ENCODE data around the gene SLC25A12. TPM values are rescaled to one million over a fixed set of nuclear protein-coding genes. Genes with fewer than 3 reads are reported as not detected.
"Not testable (repeated sequence)": the region's sequence is repeated elsewhere in the genome, so short reads cannot be mapped to it uniquely, and the experiment has no call there.

Gene SLC25A12
- total RNA-seq, 1 donor from 2014 or later = 17.7 TPM

GRCh38 chr2:171789956-171790355 is 104.1 kb downstream of the SLC25A12 start:
- peaks cover 5% of the 10 kb centered on the region for H3K27me3 Mint-ChIP-seq
- TF ChIP-seq, protein P1, sequence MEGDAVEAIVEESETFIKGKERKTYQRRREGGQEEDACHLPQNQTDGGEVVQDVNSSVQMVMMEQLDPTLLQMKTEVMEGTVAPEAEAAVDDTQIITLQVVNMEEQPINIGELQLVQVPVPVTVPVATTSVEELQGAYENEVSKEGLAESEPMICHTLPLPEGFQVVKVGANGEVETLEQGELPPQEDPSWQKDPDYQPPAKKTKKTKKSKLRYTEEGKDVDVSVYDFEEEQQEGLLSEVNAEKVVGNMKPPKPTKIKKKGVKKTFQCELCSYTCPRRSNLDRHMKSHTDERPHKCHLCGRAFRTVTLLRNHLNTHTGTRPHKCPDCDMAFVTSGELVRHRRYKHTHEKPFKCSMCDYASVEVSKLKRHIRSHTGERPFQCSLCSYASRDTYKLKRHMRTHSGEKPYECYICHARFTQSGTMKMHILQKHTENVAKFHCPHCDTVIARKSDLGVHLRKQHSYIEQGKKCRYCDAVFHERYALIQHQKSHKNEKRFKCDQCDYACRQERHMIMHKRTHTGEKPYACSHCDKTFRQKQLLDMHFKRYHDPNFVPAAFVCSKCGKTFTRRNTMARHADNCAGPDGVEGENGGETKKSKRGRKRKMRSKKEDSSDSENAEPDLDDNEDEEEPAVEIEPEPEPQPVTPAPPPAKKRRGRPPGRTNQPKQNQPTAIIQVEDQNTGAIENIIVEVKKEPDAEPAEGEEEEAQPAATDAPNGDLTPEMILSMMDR (conservative IDR thresholded peaks at IDR 0.05) = no peak
- H3K4me1 Mint-ChIP-seq (ENCODE audit: unreplicated experiment) = peaks cover 12% of the 10 kb centered on the region
- no peak for DNase-seq (ENCODE audit: extremely low spot score, unreplicated experiment)
- H3K27ac Mint-ChIP-seq = no peak overlapping the region
- H3K36me3 Mint-ChIP-seq = peaks cover 23% of the 10 kb centered on the region
- no peak overlapping the region for H3K4me3 Mint-ChIP-seq
- H3K9me3 Mint-ChIP-seq = no peaks in the 10 kb centered on the region

DNA sequence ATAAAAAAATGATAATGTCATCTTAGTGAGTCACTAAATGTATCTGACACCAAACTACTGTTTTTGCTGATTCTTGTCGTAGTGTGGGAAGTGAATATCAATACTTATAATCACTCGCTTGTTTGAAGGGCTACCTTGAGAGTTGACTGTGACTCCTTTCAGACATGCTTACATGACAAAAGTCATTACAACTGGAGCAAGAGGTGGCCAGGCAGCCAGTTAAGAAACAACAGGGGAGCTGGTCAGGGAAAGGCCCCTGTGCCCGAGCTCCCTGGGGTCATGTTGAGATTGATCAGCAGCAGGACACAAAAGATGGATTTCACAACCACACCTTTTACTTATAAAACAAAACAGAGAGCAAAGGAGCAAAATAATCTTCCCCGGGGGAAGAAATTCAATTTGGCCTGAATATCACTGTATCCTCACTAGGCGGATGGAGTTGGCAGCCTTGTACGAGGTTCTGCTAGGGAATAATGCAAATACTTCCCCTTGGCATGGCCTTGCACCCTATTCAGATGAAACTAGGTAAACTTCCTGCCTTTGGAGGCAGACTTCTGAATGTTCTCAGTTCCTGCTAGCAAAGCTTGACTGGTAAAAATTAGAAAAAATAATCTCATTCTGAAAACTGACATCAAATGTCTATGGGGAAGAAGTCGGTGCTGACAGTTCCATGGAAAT is 105.6 kb downstream of the SLC25A12 start:
- no peak overlapping the region for H3K27ac Mint-ChIP-seq
- DNase-seq (ENCODE audit: extremely low spot score, unreplicated experiment) = no peak
- H3K4me3 Mint-ChIP-seq = no peak overlapping the region
- no peaks in the 10 kb centered on the region for H3K27me3 Mint-ChIP-seq
- H3K9me3 Mint-ChIP-seq = no peaks in the 10 kb centered on the region
- peaks cover 32% of the 10 kb centered on the region for H3K36me3 Mint-ChIP-seq
- peaks cover 5% of the 10 kb centered on the region for H3K4me1 Mint-ChIP-seq (ENCODE audit: unreplicated experiment)
- TF ChIP-seq, protein P1 (conservative IDR thresholded peaks at IDR 0.05) = no peak

GRCh38 chr2:171787333-171788072 is 106.5 kb downstream of the SLC25A12 start:
- H3K4me1 Mint-ChIP-seq (ENCODE audit: unreplicated experiment) = no peaks in the 10 kb centered on the region
- no peak overlapping the region for H3K27ac Mint-ChIP-seq
- peaks cover 31% of the 10 kb centered on the region for H3K36me3 Mint-ChIP-seq
- H3K27me3 Mint-ChIP-seq = no peaks in the 10 kb centered on the region
- TF ChIP-seq, protein P1 (conservative IDR thresholded peaks at IDR 0.05) = no peak
- no peak overlapping the region for H3K4me3 Mint-ChIP-seq
- DNase-seq (ENCODE audit: extremely low spot score, unreplicated experiment) = no peak
- no peaks in the 10 kb centered on the region for H3K9me3 Mint-ChIP-seq

DNA sequence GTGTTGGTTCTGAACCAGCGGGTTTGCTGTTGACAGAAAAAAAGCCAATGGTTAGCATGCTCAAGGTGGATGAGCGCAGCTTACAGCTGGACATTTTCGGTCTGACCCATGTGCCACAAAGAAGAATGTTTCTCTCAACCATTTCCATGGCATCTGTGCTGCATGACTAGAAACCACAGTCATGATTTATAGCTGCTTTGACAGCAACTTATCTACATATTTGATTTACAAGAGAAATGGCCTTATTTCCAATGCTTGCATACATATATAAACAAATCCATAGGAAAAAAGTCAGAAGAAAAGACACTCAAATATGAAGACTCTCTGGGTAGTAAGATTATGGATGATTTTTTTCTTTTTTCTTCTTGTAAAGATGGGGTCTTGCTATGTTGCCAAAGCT is 108.6 kb downstream of the SLC25A12 start:
- Mint-ChIP-seq H3K27me3 (no peaks in the 10 kb centered on the region), H3K9me3 (no peaks in the 10 kb centered on the region), H3K27ac (no peak overlapping the region), H3K4me3 (no peak overlapping the region), H3K4me1 (ENCODE audit: unreplicated experiment) (no peaks in the 10 kb centered on the region), H3K36me3 (peaks cover 26% of the 10 kb centered on the region)
- TF ChIP-seq, protein P1 (conservative IDR thresholded peaks at IDR 0.05) = no peak
- no peak for DNase-seq (ENCODE audit: extremely low spot score, unreplicated experiment)

GRCh38 chr2:171778515-171778914 is 115.5 kb downstream of the SLC25A12 start:
- Mint-ChIP-seq H3K4me1 (ENCODE audit: unreplicated experiment) (no peaks in the 10 kb centered on the region), H3K36me3 (peaks cover 9% of the 10 kb centered on the region), H3K27me3 (no peaks in the 10 kb centered on the region), H3K9me3 (peaks cover 6% of the 10 kb centered on the region), H3K4me3 (no peak overlapping the region), H3K27ac (no peak overlapping the region)
- DNase-seq (ENCODE audit: extremely low spot score, unreplicated experiment) = no peak
- TF ChIP-seq, protein P1 (conservative IDR thresholded peaks at IDR 0.05) = no peak

DNA sequence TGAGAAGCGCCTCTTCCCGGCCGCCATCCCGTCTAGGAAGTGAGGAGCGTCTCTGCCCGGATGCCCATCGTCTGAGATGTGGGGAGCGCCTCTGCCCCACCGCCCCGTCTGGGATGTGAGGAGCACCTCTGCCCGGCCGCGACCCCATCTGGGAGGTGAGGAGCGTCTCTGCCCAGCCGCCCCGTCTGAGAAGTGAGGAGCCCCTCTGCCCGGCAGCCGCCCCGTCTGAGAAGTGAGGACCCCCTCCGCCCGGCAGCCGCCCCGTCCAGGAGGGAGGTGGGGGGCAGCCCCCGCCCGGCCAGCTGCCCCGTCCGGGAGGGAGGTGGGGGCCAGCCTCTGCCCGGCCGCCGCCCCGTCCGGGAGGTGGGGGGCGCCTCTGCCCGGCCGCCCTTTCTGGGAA is 119.5 kb downstream of the SLC25A12 start:
- not testable (repeated sequence) for DNase-seq (ENCODE audit: extremely low spot score, unreplicated experiment); H3K27me3 Mint-ChIP-seq; H3K4me3 Mint-ChIP-seq; H3K27ac Mint-ChIP-seq; H3K4me1 Mint-ChIP-seq (ENCODE audit: unreplicated experiment); H3K36me3 Mint-ChIP-seq
- peaks cover 17% of the 10 kb centered on the region for H3K9me3 Mint-ChIP-seq
